HepG2 (cell line): Measurements from ENCODE around the gene SND1. TPM values are rescaled to one million over a fixed set of nuclear protein-coding genes. Genes with fewer than 3 reads are reported as not detected.

Experiments used
- ATAC-seq: fragments of 200-7000 bp; cut with Tn5 transposase; 3 replicates; pipeline ENCODE4 v1.9.1; 2020; ENCODE audit warnings: mild to moderate bottlenecking, moderate library complexity
- BruUV-seq: library from RNA; stranded (reverse); fragments of 400-500 nt; replicated peaks from 2 replicates; lab custom pipeline; 2021; lab: Mats Ljungman, UMichigan
- CTCF ChIA-PET: fragments of 300-600 bp; formaldehyde crosslinking; extraction: SDS; loops from one replicate; lab custom pipeline; 2021; ENCODE audit warnings: low total read pairs, inconsistent platforms, low intra/inter-chr PET ratio; lab: Yijun Ruan, JAX
- POLR2A ChIA-PET: fragments of 350-600 bp; sonication (Branson Sonifier 250); formaldehyde crosslinking; loops from one replicate; lab custom pipeline; 2020; ENCODE audit warnings: antibody characterized with exemption, inconsistent platforms; lab: Yijun Ruan, JAX
- DNase-seq: peaks from one replicate; pipeline ENCODE4 v3.0.0-alpha.2; 2015; ENCODE audit warnings: low spot score
- FAIRE-seq: peaks from 3 replicates; lab custom pipeline; 2011; peaks lifted over from hg19 to GRCh38; lab: Jason Lieb, UNC
- H2AFZ ChIP-seq: one replicate; pipeline ENCODE4 v1.6.1; 2011; ENCODE audit warnings: low read length, inconsistent platforms
- H3K27ac ChIP-seq: fragments of 300-600 bp; 3 replicates; pipeline ENCODE4 v1.8.0; 2011; ENCODE audit warnings: mixed run types, mild to moderate bottlenecking, mixed read lengths, low read length, inconsistent platforms; ENCODE audit not compliant: insufficient read depth; ENCODE audit errors: extremely low read length
- H3K27me3 ChIP-seq, 2 experiments: fragments of 200-600 bp in 1 of 2; 2 replicates in 1 of 2; 3 replicates in 1 of 2; pipeline versions ENCODE4 v1.6.0 to v1.8.0; 2011; ENCODE audit warnings: low read length in 2 of 2, mild to moderate bottlenecking in 2 of 2, moderate library complexity in 2 of 2, inconsistent platforms in 1 of 2; ENCODE audit not compliant: insufficient read depth in 2 of 2, control insufficient read depth in 1 of 2
- H3K36me3 ChIP-seq, 2 experiments: fragments of 200-600 bp in 1 of 2; replicated peaks in 1 of 2; 2 replicates in 1 of 2; 3 replicates in 1 of 2; pipeline versions ENCODE4 v1.5.1 to v1.8.0; 2011; ENCODE audit warnings: low read length in 2 of 2, inconsistent platforms in 1 of 2; ENCODE audit not compliant: insufficient read depth in 2 of 2, control insufficient read depth in 1 of 2
- H3K4me1 ChIP-seq: 2 replicates; pipeline ENCODE4 v1.5.1; 2012; ENCODE audit warnings: low read length, inconsistent platforms; ENCODE audit not compliant: insufficient read depth
- H3K4me2 ChIP-seq: 2 replicates; pipeline ENCODE4 v1.6.0; 2011; ENCODE audit warnings: low read depth, low read length, inconsistent platforms
- H3K4me3 ChIP-seq, 3 experiments: fragments of 200-600 bp in 1 of 3; sonication (generic), shearing (Covaris generic) in 1 of 3; replicated peaks in 1 of 3; 2 replicates each; pipeline ENCODE4 v1.5.1; 2011 to 2016; ENCODE audit warnings: low read length in 3 of 3, inconsistent platforms in 2 of 3, low read depth in 2 of 3, mild to moderate bottlenecking in 2 of 3, control low read depth in 1 of 3, mixed read lengths in 1 of 3; ENCODE audit not compliant: insufficient read depth in 1 of 3
- H3K79me2 ChIP-seq: one replicate; pipeline ENCODE4 v1.6.1; 2011; ENCODE audit warnings: low read length, inconsistent platforms; ENCODE audit not compliant: insufficient read depth
- H3K9ac ChIP-seq: 2 replicates; pipeline ENCODE4 v1.6.0; 2011; ENCODE audit warnings: mild to moderate bottlenecking, low read depth, low read length, inconsistent platforms; ENCODE audit not compliant: insufficient read depth
- H3K9me3 ChIP-seq: 2 replicates; pipeline ENCODE4 v1.5.1; 2012; ENCODE audit warnings: mild to moderate bottlenecking, low read length
- H4K20me1 ChIP-seq: 2 replicates; pipeline ENCODE4 v1.6.0; 2011; ENCODE audit warnings: inconsistent platforms, mild to moderate bottlenecking, low read length, moderate library complexity; ENCODE audit not compliant: insufficient read depth
- CBX5 ChIP-seq: sonication (generic); formaldehyde crosslinking; IDR thresholded peaks from 2 replicates; pipeline ENCODE4 v1.4.0; 2020; ENCODE audit warnings: missing genetic modification reagents, borderline replicate concordance
- EEA1 ChIP-seq: sonication (generic); formaldehyde crosslinking; IDR thresholded peaks from 2 replicates; pipeline ENCODE4 v1.5.1; 2020; ENCODE audit warnings: mild to moderate bottlenecking, missing genetic modification reagents, borderline replicate concordance
- EP300 ChIP-seq, 3 experiments: sonication (generic) in 1 of 3; formaldehyde crosslinking in 1 of 3; IDR thresholded peaks; 2 replicates each; pipeline versions ENCODE4 v1.5.1 to v1.6.1; 2011 to 2020; ENCODE audit warnings: low read depth in 2 of 3, low read length in 2 of 3, borderline replicate concordance in 1 of 3, improper control_type of control experiment in 1 of 3, mild to moderate bottlenecking in 1 of 3, missing genetic modification reagents in 1 of 3, moderate library complexity in 1 of 3
- HINFP ChIP-seq: sonication (generic); formaldehyde crosslinking; IDR thresholded peaks from 2 replicates; pipeline ENCODE4 v1.4.0; 2020; ENCODE audit warnings: low read depth, mild to moderate bottlenecking, missing genetic modification reagents
- KDM5B ChIP-seq: sonication (generic); formaldehyde crosslinking; IDR thresholded peaks from 2 replicates; pipeline ENCODE4 v1.4.0; 2020; ENCODE audit warnings: missing genetic modification reagents, mild to moderate bottlenecking, borderline replicate concordance
- LBX2 ChIP-seq: sonication (generic); formaldehyde crosslinking; IDR thresholded peaks from 2 replicates; pipeline ENCODE4 v1.5.0; 2020; ENCODE audit warnings: missing genetic modification reagents, mild to moderate bottlenecking, borderline replicate concordance
- NPAS2 ChIP-seq: sonication (generic); formaldehyde crosslinking; IDR thresholded peaks from 2 replicates; pipeline ENCODE4 v1.8.0; 2022; ENCODE audit warnings: mild to moderate bottlenecking, missing genetic modification reagents, borderline replicate concordance
- TBX2 ChIP-seq: sonication (generic); formaldehyde crosslinking; IDR thresholded peaks from 2 replicates; pipeline ENCODE4 v1.5.0; 2020; ENCODE audit warnings: missing genetic modification reagents, mild to moderate bottlenecking, borderline replicate concordance
- TRIM24 ChIP-seq: sonication (generic); formaldehyde crosslinking; IDR thresholded peaks from 2 replicates; pipeline ENCODE4 v1.8.0; 2022; ENCODE audit warnings: mild to moderate bottlenecking, missing genetic modification reagents
- ZBTB42 ChIP-seq: sonication (generic); formaldehyde crosslinking; IDR thresholded peaks from 2 replicates; pipeline ENCODE4 v1.5.0; 2020; ENCODE audit warnings: mild to moderate bottlenecking, missing genetic modification reagents
- ZFP90 ChIP-seq: sonication (generic); formaldehyde crosslinking; IDR thresholded peaks from 2 replicates; pipeline ENCODE4 v1.8.0; 2022; ENCODE audit warnings: missing genetic modification reagents, mild to moderate bottlenecking, inconsistent platforms, borderline replicate concordance
- ZNF256 ChIP-seq: sonication (generic); formaldehyde crosslinking; conservative IDR thresholded peaks from 2 replicates; pipeline ENCODE4 v1.4.0; 2020; ENCODE audit warnings: missing genetic modification reagents
- ZNF281 ChIP-seq: sonication (generic); formaldehyde crosslinking; IDR thresholded peaks from 2 replicates; pipeline ENCODE4 v1.4.0; 2020; ENCODE audit warnings: missing genetic modification reagents, borderline replicate concordance
- ZNF460 ChIP-seq: sonication (generic); formaldehyde crosslinking; IDR thresholded peaks from 2 replicates; pipeline ENCODE4 v1.5.1; 2020; ENCODE audit warnings: missing genetic modification reagents, mild to moderate bottlenecking, borderline replicate concordance
- ZNF468 ChIP-seq: sonication (generic); formaldehyde crosslinking; IDR thresholded peaks from 2 replicates; pipeline ENCODE4 v1.8.0; 2022; ENCODE audit warnings: mild to moderate bottlenecking, moderate library complexity, missing genetic modification reagents
- ZNF605 ChIP-seq: sonication (generic); formaldehyde crosslinking; IDR thresholded peaks from 2 replicates; pipeline ENCODE4 v1.8.0; 2022; ENCODE audit warnings: mild to moderate bottlenecking, missing genetic modification reagents
- WGBS: methylation state at CpG from one replicate; pipeline ENCODE4 v1.1.6; 2017; ENCODE audit warnings: low lambda C conversion rate; 5-methylcytosine and 5-hydroxymethylcytosine counted together
- in situ Hi-C: cut with HindIII; loops from 2 replicates; pipeline ENCODE4 v1.10.0; 2017; ENCODE audit warnings: low pct_unique_long_range_greater_than_20kb; ENCODE audit not compliant: extremely low pct_ligation_motif_present
- intact Hi-C: fragments of 100-400 bp; cut with micrococcal nuclease; formaldehyde crosslinking; loops from one replicate; pipeline ENCODE4 v1.10.0; 2022; ENCODE audit not compliant: unreplicated experiment
- polyA plus RNA-seq, 8 experiments: library from polyadenylated mRNA; depleted of rRNA in 3 of 8; stranded (reverse) in 7 of 8; unstranded in 1 of 8; fragments of >200 nt; fragmentation: Illumina TruSeq in 4 of 8; extraction: Trizol in 4 of 8; gene quantifications; 2 replicates each; pipeline versions ENCODE4 v1.2.1 to v1.2.3, GENCODE V29; 2011 to 2016; ENCODE audit warnings: low read depth in 4 of 8, missing spikeins in 1 of 8, mixed read lengths in 1 of 8; ENCODE audit not compliant: insufficient read depth in 1 of 8
- total RNA-seq, 5 experiments: library from RNA; depleted of rRNA; stranded (reverse); fragments of >200 nt; fragmentation: Illumina TruSeq; extraction: Trizol; gene quantifications; 2 replicates each; pipeline ENCODE4 v1.2.3, GENCODE V29; 2016; ENCODE audit warnings: low read depth in 1 of 5

The SND1 gene
- total and polyA plus RNA-seq, 2 of the 13 experiments (the other 11 are each of a cell fraction or from before 2014, with no cell fraction given): 110 to 182 TPM

GRCh38 chr7:127974446-127975035 lies 322.5 kb downstream of the SND1 start:
- no peaks in the 10 kb centered on the region for H4K20me1 ChIP-seq
- TF ChIP-seq ZBTB42 (CRISPR knock-in tag) (no peak), ZNF256 (CRISPR knock-in tag) (no peak), ZFP90 (CRISPR knock-in tag) (no peak), KDM5B (CRISPR knock-in tag) (no peak), CBX5 (CRISPR knock-in tag) (no peak), LBX2 (CRISPR knock-in tag) (no peak), TBX2 (CRISPR knock-in tag) (no peak), NPAS2 (CRISPR knock-in tag) (no peak), EEA1 (CRISPR knock-in tag) (no peak), EP300 (IDR thresholded peaks at IDR 0.05; ENCODE audit: low read depth in 2 of 2, low read length in 2 of 2) (no peak), EP300 (CRISPR knock-in tag; IDR thresholded peaks at IDR 0.05; ENCODE audit: borderline replicate concordance) (no peak), ZNF605 (CRISPR knock-in tag) (no peak), HINFP (CRISPR knock-in tag) (no peak), TRIM24 (CRISPR knock-in tag) (no peak), ZNF468 (CRISPR knock-in tag) (no peak), ZNF281 (CRISPR knock-in tag) (no peak), ZNF460 (CRISPR knock-in tag) (no peak)
- TF ChIP-seq, all 625 proteins: peak for 0
- no peak for FAIRE-seq
- H3K79me2 ChIP-seq: no peaks in the 10 kb centered on the region
- ATAC-seq: no peak
- H3K4me1 ChIP-seq: no peaks in the 10 kb centered on the region
- in situ Hi-C loops: no loop called here
- no peak for DNase-seq
- ChIA-PET CTCF (no interaction called here), POLR2A (no interaction called here)
- no TSS peak for BruUV-seq
- H2AFZ ChIP-seq: no peak overlapping the region
- peaks cover 15 to 44% of the 10 kb centered on the region in 2 experiments for H3K36me3 ChIP-seq
- WGBS: 98% methylated on average over 5 of the region's 5 CpGs
- no peak overlapping the region for H3K9ac ChIP-seq
- H3K27ac ChIP-seq: no peak overlapping the region
- no peak overlapping the region for H3K4me2 ChIP-seq
- H3K27me3 ChIP-seq: no peaks in the 10 kb centered on the region
- intact Hi-C loops: no loop called here
- H3K9me3 ChIP-seq: peaks cover 6% of the 10 kb centered on the region; the same call in 1 of the 2 replicates
- H3K4me3 ChIP-seq: no peak overlapping the region
